ENCODE data around the gene TACO1. TPM values are rescaled to one million over a fixed set of nuclear protein-coding genes. Genes with fewer than 3 reads are reported as not detected.

TACO1 gene
- total and polyA plus RNA-seq, 10 donors: 10.6 to 19.1 (median 15.3) TPM

DNA sequence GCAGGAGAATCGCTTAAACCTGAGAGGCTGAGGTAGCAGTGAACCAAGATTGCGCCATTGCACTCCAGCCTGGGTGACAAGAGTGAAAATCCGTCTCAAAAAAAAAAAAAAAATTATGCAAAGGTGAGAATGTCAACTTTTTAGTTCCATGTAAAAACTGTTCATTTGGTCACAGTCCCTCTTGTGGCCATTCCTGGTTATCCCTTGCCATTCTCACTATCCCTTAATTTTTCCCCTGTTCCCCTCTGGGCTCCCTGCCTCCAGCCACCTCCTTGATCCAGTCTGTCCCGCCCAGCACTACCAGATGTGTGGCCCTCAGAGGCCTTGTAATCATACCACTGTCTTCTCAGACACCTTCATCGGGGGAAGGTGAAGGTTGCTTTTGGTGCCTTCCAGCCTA is 27.1 kb upstream of the TACO1 start:
- no peaks in the 10 kb centered on the region for H3K9me3 ChIP-seq
- intact Hi-C loops (cut with DNase I; ENCODE audit: low total_unique reads): no loop called here
- H3K36me3 ChIP-seq: peaks cover 0 to 40% (median 2%) of the 10 kb centered on the region in 6 donors
- H3K4me3 ChIP-seq: no peak overlapping the region
- peaks cover 0 to 41% (median 8%) of the 10 kb centered on the region in 6 donors for H3K4me1 ChIP-seq
- TF ChIP-seq POLR2AphosphoS5 (IDR thresholded peaks at IDR 0.05): no peak
- no peaks in the 10 kb centered on the region for H3K27me3 ChIP-seq (replicated peaks in 1 of 7)
- 80 to 93% (median 89%) methylated on average over 5 of the region's 5 CpGs for WGBS, 5 donors
- H3K27ac ChIP-seq: no peak overlapping the region
- no peak for DNase-seq

DNA sequence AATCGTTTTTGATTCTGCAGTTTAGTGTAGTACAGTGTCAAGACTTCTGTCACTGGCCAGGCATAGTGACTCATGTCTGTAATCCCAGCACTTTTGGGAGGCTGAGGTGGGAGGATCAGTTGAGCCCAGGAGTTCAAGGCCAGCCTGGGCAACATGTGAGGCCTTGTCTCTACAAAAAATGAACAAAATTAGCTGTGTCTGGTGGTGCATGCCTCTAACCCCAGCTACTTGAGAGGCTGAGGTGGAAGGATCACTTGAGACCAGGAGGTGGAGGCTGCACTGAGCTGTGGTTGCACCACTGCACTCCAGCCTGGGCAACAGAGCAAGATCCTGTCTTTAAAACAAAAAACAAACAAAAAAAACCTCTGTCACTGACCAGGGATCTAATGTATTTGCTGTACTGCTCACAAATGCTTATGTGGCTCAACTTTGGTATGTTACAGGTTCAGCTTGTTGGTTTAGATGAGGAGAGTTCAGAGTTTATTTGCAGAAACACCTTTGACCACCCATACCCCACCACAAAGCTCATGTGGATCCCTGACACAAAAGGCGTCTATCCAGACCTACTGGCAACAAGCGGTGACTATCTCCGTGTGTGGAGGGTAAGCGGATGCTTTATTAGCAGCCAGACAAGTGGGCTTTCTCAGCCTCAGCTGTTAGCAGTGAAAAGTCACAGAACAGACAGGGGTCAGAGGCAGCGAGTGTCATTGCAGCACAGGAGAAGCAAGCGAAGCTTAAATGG is 22.5 kb upstream of the TACO1 start:
- no peaks in the 10 kb centered on the region for H3K27me3 ChIP-seq (replicated peaks in 1 of 7)
- TF ChIP-seq POLR2A (IDR thresholded peaks at IDR 0.05) (no peak), POLR2AphosphoS5 (IDR thresholded peaks at IDR 0.05) (no peak)
- TF ChIP-seq, protein P1, sequence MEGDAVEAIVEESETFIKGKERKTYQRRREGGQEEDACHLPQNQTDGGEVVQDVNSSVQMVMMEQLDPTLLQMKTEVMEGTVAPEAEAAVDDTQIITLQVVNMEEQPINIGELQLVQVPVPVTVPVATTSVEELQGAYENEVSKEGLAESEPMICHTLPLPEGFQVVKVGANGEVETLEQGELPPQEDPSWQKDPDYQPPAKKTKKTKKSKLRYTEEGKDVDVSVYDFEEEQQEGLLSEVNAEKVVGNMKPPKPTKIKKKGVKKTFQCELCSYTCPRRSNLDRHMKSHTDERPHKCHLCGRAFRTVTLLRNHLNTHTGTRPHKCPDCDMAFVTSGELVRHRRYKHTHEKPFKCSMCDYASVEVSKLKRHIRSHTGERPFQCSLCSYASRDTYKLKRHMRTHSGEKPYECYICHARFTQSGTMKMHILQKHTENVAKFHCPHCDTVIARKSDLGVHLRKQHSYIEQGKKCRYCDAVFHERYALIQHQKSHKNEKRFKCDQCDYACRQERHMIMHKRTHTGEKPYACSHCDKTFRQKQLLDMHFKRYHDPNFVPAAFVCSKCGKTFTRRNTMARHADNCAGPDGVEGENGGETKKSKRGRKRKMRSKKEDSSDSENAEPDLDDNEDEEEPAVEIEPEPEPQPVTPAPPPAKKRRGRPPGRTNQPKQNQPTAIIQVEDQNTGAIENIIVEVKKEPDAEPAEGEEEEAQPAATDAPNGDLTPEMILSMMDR (IDR thresholded peaks at IDR 0.05 in 8 of 11, conservative IDR thresholded peaks at IDR 0.05 in 3 of 11): no peak
- intact Hi-C loops (cut with DNase I; ENCODE audit: low total_unique reads): no loop called here
- WGBS, 5 donors: 89 to 96% (median 91%) methylated on average over 7 of the region's 7 CpGs
- DNase-seq: no peak
- H3K9me3 ChIP-seq: no peaks in the 10 kb centered on the region
- no peak overlapping the region for H3K4me3 ChIP-seq
- H3K27ac ChIP-seq: no peak overlapping the region
- H3K36me3 ChIP-seq: peaks cover 0 to 62% (median 44%) of the 10 kb centered on the region in 6 donors
- H3K4me1 ChIP-seq: no peaks in the 10 kb centered on the region

DNA sequence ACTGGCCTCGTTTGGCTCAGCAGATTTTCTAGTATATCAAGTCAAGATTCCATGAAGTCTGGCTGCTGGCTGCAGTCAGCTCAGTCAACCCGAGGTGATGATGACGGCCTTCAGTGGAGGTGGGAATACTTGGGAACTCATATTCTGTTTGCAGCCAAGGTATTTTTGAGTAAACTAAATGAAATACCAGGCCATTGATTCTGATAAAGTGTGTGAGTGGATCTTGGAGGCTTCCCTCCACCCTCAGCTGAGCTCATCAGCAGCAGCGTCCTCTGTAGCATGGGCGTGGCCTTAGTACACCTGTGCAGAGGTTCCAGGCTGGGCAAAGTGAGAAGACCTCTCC is 22.0 kb upstream of the TACO1 start:
- Histone ChIP-seq H3K36me3 (peaks cover 0 to 66% (median 49%) of the 10 kb centered on the region in 6 donors), H3K27ac (no peak overlapping the region), H3K4me3 (no peak overlapping the region), H3K9me3 (no peaks in the 10 kb centered on the region), H3K27me3 (replicated peaks in 1 of 7) (no peaks in the 10 kb centered on the region), H3K4me1 (no peaks in the 10 kb centered on the region)
- intact Hi-C loops (cut with DNase I; ENCODE audit: low total_unique reads): no loop called here
- TF ChIP-seq POLR2AphosphoS5 (IDR thresholded peaks at IDR 0.05) (no peak), POLR2A (IDR thresholded peaks at IDR 0.05) (no peak)
- TF ChIP-seq, protein P1 (IDR thresholded peaks at IDR 0.05 in 8 of 11, conservative IDR thresholded peaks at IDR 0.05 in 3 of 11): no peak
- 85 to 93% (median 89%) methylated on average over 5 of the region's 5 CpGs for WGBS, 5 donors
- no peak for DNase-seq

DNA sequence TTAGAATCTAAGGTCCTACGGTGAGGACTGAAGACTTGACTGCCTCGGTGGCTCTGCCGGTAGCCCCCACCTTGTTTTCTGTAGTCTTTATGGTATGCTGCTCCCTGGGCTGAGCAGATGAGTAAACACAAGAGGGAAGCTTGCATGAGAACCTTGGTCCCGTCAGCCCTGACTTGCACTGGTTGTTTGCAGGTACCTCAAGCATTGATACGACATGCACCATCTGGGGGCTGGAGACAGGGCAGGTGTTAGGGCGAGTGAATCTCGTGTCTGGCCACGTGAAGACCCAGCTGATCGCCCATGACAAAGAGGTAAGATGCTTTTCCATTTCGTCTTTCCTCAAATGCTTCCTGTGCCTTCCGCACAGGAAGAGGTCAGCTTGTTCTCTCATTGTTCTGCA is 21.1 kb upstream of the TACO1 start:
- no peak overlapping the region for H3K4me3 ChIP-seq
- 72 to 89% (median 82%) methylated on average over 11 of the region's 11 CpGs for WGBS, 5 donors
- no peaks in the 10 kb centered on the region for H3K4me1 ChIP-seq
- intact Hi-C loops (cut with DNase I; ENCODE audit: low total_unique reads): no loop called here
- no peaks in the 10 kb centered on the region for H3K27me3 ChIP-seq (replicated peaks in 1 of 7)
- no peaks in the 10 kb centered on the region for H3K9me3 ChIP-seq
- peaks cover 0 to 75% (median 58%) of the 10 kb centered on the region in 6 donors for H3K36me3 ChIP-seq
- DNase-seq: no peak
- TF ChIP-seq POLR2AphosphoS5 (IDR thresholded peaks at IDR 0.05) (no peak), POLR2A (IDR thresholded peaks at IDR 0.05) (no peak)
- TF ChIP-seq, protein P1 (IDR thresholded peaks at IDR 0.05 in 8 of 11, conservative IDR thresholded peaks at IDR 0.05 in 3 of 11): no peak
- peak overlapping the region in 1 of 8 donors; percentile 11 for H3K27ac ChIP-seq
